HG02623 (cell line): ENCODE data around the gene AKAP5.

ENCODE experiments used
- ATAC-seq: cut with Tn5 transposase; IDR thresholded peaks from one replicate; pipeline ENCODE4 v1.9.1; 2021; ENCODE audit warnings: moderate library complexity; ENCODE audit not compliant: unreplicated experiment

Gene AKAP5

GRCh38 chr14:64459405-64460136, 5.7 kb upstream of the AKAP5 start:
- no peak for ATAC-seq

GRCh38 chr14:64461221-64461620, 4.1 kb upstream of the AKAP5 start:
- ATAC-seq: no peak

GRCh38 chr14:64463195-64463594, 2.1 kb upstream of the AKAP5 start:
- ATAC-seq: no peak

- no peak for ATAC-seq
These were observed 1.4 kb upstream of the AKAP5 start for GRCh38 chr14:64463873-64464272.

- ATAC-seq: no peak
These were observed 648 bp upstream of the AKAP5 start for GRCh38 chr14:64464651-64465050.

- no peak for ATAC-seq
These were observed 694 bp downstream of the AKAP5 start for GRCh38 chr14:64465831-64466554.

GRCh38 chr14:64467101-64467500, 1.8 kb downstream of the AKAP5 start:
- no peak for ATAC-seq

- ATAC-seq: no peak
These were observed 2.3 kb downstream of the AKAP5 start for GRCh38 chr14:64467566-64467965.

GRCh38 chr14:64468451-64468850, 3.2 kb downstream of the AKAP5 start:
- no peak for ATAC-seq

GRCh38 chr14:64474041-64474440, 8.7 kb downstream of the AKAP5 start:
- ATAC-seq: no peak

GRCh38 chr14:64474698-64475097, 9.4 kb downstream of the AKAP5 start:
- no peak for ATAC-seq

- ATAC-seq: no peak
These were observed 10.4 kb downstream of the AKAP5 start for GRCh38 chr14:64475585-64476273.

- ATAC-seq: no peak
These were observed 11.1 kb downstream of the AKAP5 start for GRCh38 chr14:64476438-64476837.

GRCh38 chr14:64478634-64479250, 13.4 kb downstream of the AKAP5 start:
- ATAC-seq: no peak

- no peak for ATAC-seq
These were observed 23.3 kb downstream of the AKAP5 start for GRCh38 chr14:64488590-64489099.

GRCh38 chr14:64491637-64492036, 26.3 kb downstream of the AKAP5 start:
- no peak for ATAC-seq

GRCh38 chr14:64493455-64493854, 28.2 kb downstream of the AKAP5 start:
- no peak for ATAC-seq

GRCh38 chr14:64495252-64495651, 30.0 kb downstream of the AKAP5 start:
- no peak for ATAC-seq

GRCh38 chr14:64496764-64497163, 31.5 kb downstream of the AKAP5 start:
- ATAC-seq: no peak

- no peak for ATAC-seq
These were observed 34.8 kb downstream of the AKAP5 start for GRCh38 chr14:64500088-64500487.
